ENCODE measurements around the gene GALNTL6. TPM values are rescaled to one million over a fixed set of nuclear protein-coding genes. Genes with fewer than 3 reads are reported as not detected.

The GALNTL6 gene
- total and polyA plus RNA-seq, 3 donors from 2014 or later: 2.9 to 6.2 (median 4.9) TPM

DNA sequence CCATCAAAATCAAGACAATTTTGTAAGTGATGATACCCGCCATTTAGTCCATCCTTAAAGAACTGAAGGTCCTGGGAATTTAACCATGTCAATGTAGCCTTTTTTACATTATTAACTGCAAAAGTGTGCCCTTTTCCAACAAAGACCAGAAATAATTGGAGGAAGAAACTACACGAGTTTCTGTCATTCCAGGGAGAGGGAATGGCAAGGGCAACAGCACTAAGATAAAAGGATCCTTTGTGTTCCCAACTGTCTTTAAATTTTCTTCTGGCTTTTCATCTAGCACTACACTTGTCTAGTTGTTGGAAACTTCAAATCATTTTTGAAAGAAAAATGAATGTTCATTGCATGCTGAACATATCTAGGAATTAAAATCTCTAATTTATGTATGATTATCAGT, 286.2 kb downstream of the GALNTL6 start:
- H3K4me1 ChIP-seq: no peaks in the 10 kb centered on the region
- no peak overlapping the region for H3K4me3 ChIP-seq
- TF ChIP-seq POLR2A (IDR thresholded peaks at IDR 0.05): no peak
- no peak for TF ChIP-seq CTCF (IDR thresholded peaks at IDR 0.05)
- no peaks in the 10 kb centered on the region for H3K36me3 ChIP-seq (ENCODE audit: low read depth, missing control alignments)
- no peaks in the 10 kb centered on the region for H3K27me3 ChIP-seq
- no peak for DNase-seq
- intact Hi-C loops (cut with DNase I; ENCODE audit: low total_unique reads): no loop called here
- H3K27ac ChIP-seq: no peak overlapping the region
- H3K9me3 ChIP-seq: no peaks in the 10 kb centered on the region
- WGBS, 2 donors: 64 to 68% methylated on average over 2 of the region's 2 CpGs

DNA sequence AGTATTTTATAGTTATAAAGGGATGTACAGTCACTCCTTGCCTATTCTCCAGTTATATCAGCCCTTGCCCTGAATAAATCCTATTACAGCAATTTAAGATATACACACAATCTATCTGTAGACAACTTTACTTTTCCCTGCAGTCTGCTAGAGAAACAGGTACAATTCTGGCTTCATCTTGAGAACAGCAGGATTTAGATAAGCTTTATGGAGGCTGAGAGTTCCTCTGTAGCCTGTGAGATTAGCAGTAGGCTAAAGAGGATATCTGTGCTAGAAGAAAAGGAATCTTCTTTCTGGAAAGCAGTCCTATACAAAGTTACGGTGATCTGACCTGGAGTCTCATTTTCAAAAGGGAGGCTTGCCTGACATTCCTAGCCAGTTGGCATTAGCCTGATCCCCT, 290.3 kb downstream of the GALNTL6 start:
- no peaks in the 10 kb centered on the region for H3K27me3 ChIP-seq
- DNase-seq: no peak
- TF ChIP-seq CTCF (IDR thresholded peaks at IDR 0.05): no peak
- TF ChIP-seq POLR2A (IDR thresholded peaks at IDR 0.05): no peak
- H3K27ac ChIP-seq: no peak overlapping the region
- 67 to 77% methylated on average over 1 of the region's 1 CpG for WGBS, 2 donors
- H3K36me3 ChIP-seq (ENCODE audit: low read depth, missing control alignments): no peaks in the 10 kb centered on the region
- intact Hi-C loops (cut with DNase I; ENCODE audit: low total_unique reads): no loop called here
- H3K4me1 ChIP-seq: no peaks in the 10 kb centered on the region
- no peaks in the 10 kb centered on the region for H3K9me3 ChIP-seq
- H3K4me3 ChIP-seq: no peak overlapping the region

- Histone ChIP-seq H3K4me1 (no peaks in the 10 kb centered on the region), H3K9me3 (no peaks in the 10 kb centered on the region), H3K27ac (no peak overlapping the region), H3K27me3 (no peaks in the 10 kb centered on the region), H3K36me3 (ENCODE audit: low read depth, missing control alignments) (no peaks in the 10 kb centered on the region), H3K4me3 (no peak overlapping the region)
- intact Hi-C loops (cut with DNase I; ENCODE audit: low total_unique reads): no loop called here
- no peak for DNase-seq
- 80 to 83% methylated on average over 2 of the region's 2 CpGs for WGBS, 2 donors
- TF ChIP-seq CTCF (IDR thresholded peaks at IDR 0.05): no peak
- TF ChIP-seq POLR2A (IDR thresholded peaks at IDR 0.05): no peak
Observed at GRCh38 chr4:172104539-172104938, 291.3 kb downstream of the GALNTL6 start.

- DNase-seq: no peak
- no peak for TF ChIP-seq POLR2A (IDR thresholded peaks at IDR 0.05)
- TF ChIP-seq CTCF (IDR thresholded peaks at IDR 0.05): no peak
- intact Hi-C loops (cut with DNase I; ENCODE audit: low total_unique reads): no loop called here
- H3K4me1 ChIP-seq: no peaks in the 10 kb centered on the region
- WGBS, 2 donors: 67 to 69% methylated on average over 1 of the region's 1 CpG
- no peaks in the 10 kb centered on the region for H3K27me3 ChIP-seq
- no peak overlapping the region for H3K27ac ChIP-seq
- H3K36me3 ChIP-seq (ENCODE audit: low read depth, missing control alignments): no peaks in the 10 kb centered on the region
- no peak overlapping the region for H3K4me3 ChIP-seq
- H3K9me3 ChIP-seq: no peaks in the 10 kb centered on the region
Observed at GRCh38 chr4:172105918-172106317, 292.7 kb downstream of the GALNTL6 start.

GRCh38 chr4:172109466-172109865, 296.3 kb downstream of the GALNTL6 start:
- no peaks in the 10 kb centered on the region for H3K9me3 ChIP-seq
- no peaks in the 10 kb centered on the region for H3K36me3 ChIP-seq (ENCODE audit: low read depth, missing control alignments)
- H3K27me3 ChIP-seq: no peaks in the 10 kb centered on the region
- no peak for DNase-seq
- no peaks in the 10 kb centered on the region for H3K4me1 ChIP-seq
- intact Hi-C loops (cut with DNase I; ENCODE audit: low total_unique reads): no loop called here
- H3K4me3 ChIP-seq: no peak overlapping the region
- H3K27ac ChIP-seq: no peak overlapping the region
- TF ChIP-seq CTCF (IDR thresholded peaks at IDR 0.05): no peak

Measured in testis (tissue), 3 donors.